Neutrophil (primary cell): ENCODE measurements around the gene NUCB1.
"Not testable (repeated sequence)": the region's sequence is repeated elsewhere in the genome, so short reads cannot be mapped to it uniquely, and the experiment has no call there.

ENCODE experiments used
- H3K27ac ChIP-seq: fragments of 200-600 bp; sonication (generic); 2 replicates; pipeline ENCODE4 v1.5.1; 2016; ENCODE audit warnings: mild to moderate bottlenecking, moderate library complexity
- H3K27me3 ChIP-seq: fragments of 200-600 bp; sonication (generic); 2 replicates; pipeline ENCODE4 v1.6.0; 2016; ENCODE audit warnings: mild to moderate bottlenecking
- H3K36me3 ChIP-seq: fragments of 200-600 bp; sonication (generic); 2 replicates; pipeline ENCODE4 v1.5.1; 2017
- H3K4me1 ChIP-seq, 2 experiments: fragments of 200-600 bp in 1 of 2; sonication (generic) in 1 of 2; 1 replicate in 1 of 2; 2 replicates in 1 of 2; pipeline versions ENCODE4 v1.5.1 to v1.6.1; 2013 to 2016; ENCODE audit warnings: low read depth in 1 of 2, low read length in 1 of 2, mild to moderate bottlenecking in 1 of 2, moderate library complexity in 1 of 2; ENCODE audit not compliant: control insufficient read depth in 1 of 2, insufficient read depth in 1 of 2
- H3K4me3 ChIP-seq, 2 experiments: fragments of 200-600 bp in 1 of 2; sonication (generic) in 1 of 2; 1 replicate in 1 of 2; 2 replicates in 1 of 2; pipeline ENCODE4 v1.5.1; 2013 to 2016; ENCODE audit warnings: low read depth in 1 of 2, low read length in 1 of 2, mild to moderate bottlenecking in 1 of 2, moderate library complexity in 1 of 2
- H3K9me3 ChIP-seq: fragments of 200-600 bp; sonication (generic); 2 replicates; pipeline ENCODE4 v1.5.1; 2016
- CTCF ChIP-seq: fragments of 200-600 bp; sonication (generic); IDR thresholded peaks from 2 replicates; pipeline ENCODE4 v1.5.1; 2016; ENCODE audit warnings: antibody characterized with exemption

Gene NUCB1

GRCh38 chr19:48918071-48918470 lies 18.0 kb downstream of the NUCB1 start:
- no peak overlapping the region for H3K4me3 ChIP-seq
- TF ChIP-seq CTCF, result no peak
- peaks cover 93% of the 10 kb centered on the region for H3K36me3 ChIP-seq
- H3K27ac ChIP-seq, result no peak overlapping the region
- no peaks in the 10 kb centered on the region for H3K4me1 ChIP-seq
- H3K27me3 ChIP-seq, result no peaks in the 10 kb centered on the region
- H3K9me3 ChIP-seq, result no peaks in the 10 kb centered on the region

GRCh38 chr19:48918801-48919247 lies 18.7 kb downstream of the NUCB1 start:
- Histone ChIP-seq H3K9me3 (no peaks in the 10 kb centered on the region), H3K4me1 (no peaks in the 10 kb centered on the region), H3K4me3 (no peak overlapping the region), H3K27me3 (no peaks in the 10 kb centered on the region), H3K27ac (no peak overlapping the region), H3K36me3 (peaks cover 92% of the 10 kb centered on the region)
- TF ChIP-seq CTCF, result no peak

- H3K4me3 ChIP-seq, H3K27ac ChIP-seq, H3K27me3 ChIP-seq, H3K9me3 ChIP-seq, H3K4me1 ChIP-seq: not testable (repeated sequence)
- H3K36me3 ChIP-seq, result peaks cover 87% of the 10 kb centered on the region
These were observed 19.2 kb downstream of the NUCB1 start for GRCh38 chr19:48919271-48919670.

GRCh38 chr19:48920949-48921348 lies 20.8 kb downstream of the NUCB1 start:
- Histone ChIP-seq H3K36me3 (peaks cover 71% of the 10 kb centered on the region), H3K9me3 (no peaks in the 10 kb centered on the region), H3K4me1 (no peaks in the 10 kb centered on the region), H3K27me3 (no peaks in the 10 kb centered on the region), H3K4me3 (no peak overlapping the region), H3K27ac (no peak overlapping the region)
- TF ChIP-seq CTCF, result no peak

- H3K9me3 ChIP-seq, result no peaks in the 10 kb centered on the region
- H3K27ac ChIP-seq, result no peak overlapping the region
- H3K27me3 ChIP-seq, result no peaks in the 10 kb centered on the region
- peaks cover 61% of the 10 kb centered on the region for H3K36me3 ChIP-seq
- TF ChIP-seq CTCF, result no peak
- H3K4me3 ChIP-seq, result no peak overlapping the region
- no peaks in the 10 kb centered on the region for H3K4me1 ChIP-seq
These were observed 21.8 kb downstream of the NUCB1 start for GRCh38 chr19:48921721-48922500.
